HS-5 (cell line): ENCODE results near the gene ACTR6.
"Not testable (repeated sequence)": the region's sequence is repeated elsewhere in the genome, so short reads cannot be mapped to it uniquely, and the experiment has no call there.

Experiments
- DNase-seq: peaks from one replicate; pipeline ENCODE4 v3.0.0-alpha.2; 2012; ENCODE audit warnings: low read depth

ACTR6 gene

GRCh38 chr12:100200463-100201181 lies at the start of gene ACTR6:
Gene ACTR6, plus strand, starts transcription at chr12:100200815. Its CDS starts 37 bp downstream, at chr12:100200852.
- peak; percentile 88 for DNase-seq

- no peak for DNase-seq
These were observed 48.8 kb upstream of the ACTR6 start for GRCh38 chr12:100151769-100152168.

- DNase-seq: no peak
These were observed 47.5 kb upstream of the ACTR6 start for GRCh38 chr12:100153131-100153530.

GRCh38 chr12:100154474-100155247 lies 46.0 kb upstream of the ACTR6 start:
- DNase-seq: no peak

GRCh38 chr12:100156731-100157426 lies 43.7 kb upstream of the ACTR6 start:
- no peak for DNase-seq

GRCh38 chr12:100157427-100157821 lies 43.2 kb upstream of the ACTR6 start:
- no peak for DNase-seq

- DNase-seq: no peak
These were observed 42.1 kb upstream of the ACTR6 start for GRCh38 chr12:100158535-100158934.

GRCh38 chr12:100159391-100160104 lies 41.1 kb upstream of the ACTR6 start:
- DNase-seq: no peak

GRCh38 chr12:100163416-100164152 lies 37.0 kb upstream of the ACTR6 start:
- no peak for DNase-seq

GRCh38 chr12:100164153-100164704 lies 36.4 kb upstream of the ACTR6 start:
- no peak for DNase-seq

- no peak for DNase-seq
These were observed 35.3 kb upstream of the ACTR6 start for GRCh38 chr12:100165356-100165755.

GRCh38 chr12:100166232-100166631 lies 34.4 kb upstream of the ACTR6 start:
- no peak for DNase-seq

- no peak for DNase-seq
These were observed 32.1 kb upstream of the ACTR6 start for GRCh38 chr12:100168562-100168961.

- no peak for DNase-seq
These were observed 31.3 kb upstream of the ACTR6 start for GRCh38 chr12:100169345-100169744.

- no peak for DNase-seq
These were observed 30.2 kb upstream of the ACTR6 start for GRCh38 chr12:100170313-100170858.

GRCh38 chr12:100171248-100171647 lies 29.4 kb upstream of the ACTR6 start:
- DNase-seq: no peak

- no peak for DNase-seq
These were observed 27.5 kb upstream of the ACTR6 start for GRCh38 chr12:100173111-100173510.

- DNase-seq: no peak
These were observed 26.1 kb upstream of the ACTR6 start for GRCh38 chr12:100174495-100174894.

- not testable (repeated sequence) for DNase-seq
These were observed 24.1 kb upstream of the ACTR6 start for GRCh38 chr12:100176493-100176892.

GRCh38 chr12:100179252-100179651 lies 21.4 kb upstream of the ACTR6 start:
- no peak for DNase-seq
